MV-4-11 (cell line): ENCODE data around the gene MPPED2.
"Not testable (repeated sequence)": the region's sequence is repeated elsewhere in the genome, so short reads cannot be mapped to it uniquely, and the experiment has no call there.

Experiments used
- DNase-seq: peaks from one replicate; lab custom pipeline; 2025; lab: John Stamatoyannopoulos, UW

The MPPED2 gene

GRCh38 chr11:30579415-30580175 is 6.6 kb downstream of the MPPED2 start:
- DNase-seq = no peak

GRCh38 chr11:30578406-30578805 is 7.7 kb downstream of the MPPED2 start:
- DNase-seq = no peak

GRCh38 chr11:30573951-30574350 is 12.2 kb downstream of the MPPED2 start:
- no peak for DNase-seq

GRCh38 chr11:30568931-30569330 is 17.2 kb downstream of the MPPED2 start:
- no peak for DNase-seq

DNA sequence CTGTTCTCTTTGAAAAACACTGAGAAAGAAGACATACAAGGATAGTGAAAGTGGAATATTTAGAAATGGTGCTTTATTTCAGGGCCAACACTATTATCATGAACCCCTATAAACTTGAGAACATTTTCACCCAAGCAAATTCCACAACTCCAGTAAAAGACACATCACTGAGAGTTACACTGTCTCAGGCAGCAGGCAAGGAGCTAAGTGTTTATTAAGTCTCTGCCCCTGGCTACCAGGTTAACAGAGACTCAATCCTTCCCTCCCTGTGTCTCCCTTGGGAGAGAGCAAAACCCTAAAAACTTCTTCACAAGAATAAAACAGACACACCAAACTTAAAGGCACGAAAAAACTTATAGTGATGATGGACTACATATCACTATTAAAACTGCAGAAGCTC is 18.5 kb downstream of the MPPED2 start:
- no peak for DNase-seq

GRCh38 chr11:30567120-30567519 is 19.0 kb downstream of the MPPED2 start:
- no peak for DNase-seq

GRCh38 chr11:30566482-30566881 is 19.7 kb downstream of the MPPED2 start:
- no peak for DNase-seq

DNA sequence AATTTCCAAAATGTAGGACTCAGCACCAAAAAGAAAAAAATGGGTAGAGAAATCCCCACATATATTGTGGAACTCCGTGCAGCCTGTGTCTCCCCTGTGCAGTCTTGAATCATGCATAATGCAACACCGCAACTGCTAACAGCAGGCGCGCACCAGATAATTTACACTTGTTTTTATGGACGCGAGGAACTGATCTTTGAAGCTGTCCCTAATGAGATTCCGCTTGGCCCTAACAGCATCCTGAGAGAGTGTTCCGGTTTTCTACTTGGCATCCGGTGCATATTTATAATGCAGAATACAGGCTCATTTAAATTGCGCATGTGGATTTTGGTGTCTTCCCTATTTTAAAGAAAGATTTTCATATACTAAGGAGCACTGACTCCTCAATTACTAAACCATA is 21.1 kb downstream of the MPPED2 start:
- DNase-seq = no peak

DNA sequence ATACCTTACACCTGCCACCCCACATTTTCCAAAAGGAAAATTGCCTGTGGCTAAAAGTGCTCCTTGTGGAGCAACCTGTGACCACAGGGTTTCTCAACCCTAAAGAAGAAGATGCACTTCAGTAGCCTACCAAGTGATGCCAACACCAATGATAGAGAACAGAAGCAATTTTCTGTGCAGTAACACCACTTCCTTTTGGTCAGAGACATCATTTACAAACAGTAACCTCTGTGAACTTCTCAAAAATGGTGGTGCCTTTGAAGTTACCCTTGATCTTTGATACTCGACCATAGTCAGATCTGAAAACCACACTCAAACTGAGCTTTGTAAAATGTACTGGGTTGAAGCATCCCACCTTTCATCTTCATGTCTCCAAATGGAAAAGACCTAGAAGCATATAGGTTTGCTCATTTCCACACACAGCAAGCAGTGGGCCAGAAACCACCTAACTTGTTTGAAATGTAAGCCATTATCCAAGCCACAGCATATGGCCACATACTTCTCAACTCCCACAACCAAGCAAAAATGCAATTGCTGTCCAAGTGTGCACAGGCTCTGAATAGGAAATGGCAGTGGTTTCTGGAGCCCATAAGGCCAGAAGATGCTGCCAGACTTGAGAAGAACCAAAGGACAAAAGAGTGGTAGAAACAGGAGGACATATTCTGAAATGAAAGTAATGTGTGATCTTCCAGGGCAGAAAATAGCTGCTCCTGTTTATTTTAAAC is 24.3 kb downstream of the MPPED2 start:
- DNase-seq = no peak

GRCh38 chr11:30560206-30561106 is 25.7 kb downstream of the MPPED2 start:
- no peak for DNase-seq

DNA sequence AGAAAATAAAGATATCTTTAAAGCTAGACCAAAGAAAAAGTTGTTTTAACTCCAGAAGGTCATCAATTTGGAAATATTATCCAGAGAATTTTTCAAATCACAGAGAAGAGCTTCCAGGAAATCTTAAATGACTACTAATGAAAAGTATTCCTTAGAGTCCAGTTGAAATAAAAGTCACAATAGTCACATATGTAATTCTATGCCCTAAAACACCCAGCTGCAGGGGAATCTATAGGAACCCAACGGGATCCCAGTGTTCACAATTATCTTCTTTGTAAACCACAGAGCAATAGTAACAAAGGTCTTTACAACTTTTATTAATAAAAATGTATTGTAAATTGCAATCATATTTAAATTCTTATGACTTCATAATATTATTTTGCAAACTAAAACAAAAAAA is 27.1 kb downstream of the MPPED2 start:
- no peak for DNase-seq

DNA sequence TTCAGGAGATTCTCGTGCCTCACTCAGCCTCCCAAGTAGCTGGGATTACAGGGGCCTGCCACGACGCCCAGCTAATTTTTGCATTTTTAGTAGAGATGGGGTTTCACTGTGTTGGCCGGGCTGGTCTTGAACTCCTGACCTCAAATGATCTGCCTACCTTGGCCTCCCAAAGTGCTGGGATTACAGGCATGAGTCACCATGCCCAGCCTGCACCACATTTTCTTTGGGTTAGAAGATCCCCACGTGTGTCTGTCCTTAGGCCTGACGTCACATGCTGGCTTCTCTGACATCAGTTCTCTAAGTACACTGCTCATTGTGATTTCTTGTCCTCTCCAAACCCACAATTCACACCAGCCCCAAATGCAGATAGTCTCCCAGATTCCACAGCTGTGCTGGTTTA is 31.6 kb downstream of the MPPED2 start:
- not testable (repeated sequence) for DNase-seq

- DNase-seq = no peak
These were observed 32.5 kb downstream of the MPPED2 start for GRCh38 chr11:30553521-30554110.

DNA sequence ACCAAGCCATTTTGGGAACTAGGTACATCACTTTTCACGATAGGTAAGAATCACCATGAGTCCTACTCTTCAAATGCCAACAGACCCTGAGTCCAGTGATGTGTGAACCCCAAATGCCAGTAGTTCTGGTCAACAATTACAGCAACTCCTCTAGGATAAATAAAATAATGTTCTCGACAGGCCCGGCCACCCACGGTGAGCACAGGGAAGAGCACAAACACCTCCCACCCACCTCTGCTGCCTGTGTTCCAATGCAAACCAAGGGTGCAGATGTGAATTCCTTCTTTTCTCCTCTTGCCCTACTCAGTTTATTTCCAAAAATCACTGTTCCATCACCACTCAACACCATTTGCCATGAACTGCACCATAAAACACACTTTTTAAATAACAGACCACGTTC is 33.3 kb downstream of the MPPED2 start:
- no peak for DNase-seq

GRCh38 chr11:30550022-30550542 is 36.1 kb downstream of the MPPED2 start:
- DNase-seq = no peak

DNA sequence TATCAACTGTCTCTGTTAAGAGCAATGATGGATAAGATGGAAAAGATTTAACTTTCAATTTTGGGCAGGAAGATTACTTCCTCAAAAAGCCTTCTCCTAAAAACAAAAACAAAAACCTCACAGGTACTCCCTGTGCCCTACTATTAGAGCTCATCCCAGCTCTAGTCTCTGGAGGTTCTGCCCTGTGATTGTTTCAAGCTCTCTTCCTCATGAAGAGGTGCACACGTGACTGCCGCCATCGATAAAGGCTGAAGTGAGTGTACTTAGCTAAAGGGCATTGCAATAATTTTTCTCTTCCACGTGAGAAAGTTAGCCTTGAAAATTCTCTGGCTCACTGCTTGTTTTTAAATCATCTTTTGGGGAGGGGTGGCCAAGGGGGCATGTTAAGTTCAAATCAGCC is 36.6 kb downstream of the MPPED2 start:
- no peak for DNase-seq

DNA sequence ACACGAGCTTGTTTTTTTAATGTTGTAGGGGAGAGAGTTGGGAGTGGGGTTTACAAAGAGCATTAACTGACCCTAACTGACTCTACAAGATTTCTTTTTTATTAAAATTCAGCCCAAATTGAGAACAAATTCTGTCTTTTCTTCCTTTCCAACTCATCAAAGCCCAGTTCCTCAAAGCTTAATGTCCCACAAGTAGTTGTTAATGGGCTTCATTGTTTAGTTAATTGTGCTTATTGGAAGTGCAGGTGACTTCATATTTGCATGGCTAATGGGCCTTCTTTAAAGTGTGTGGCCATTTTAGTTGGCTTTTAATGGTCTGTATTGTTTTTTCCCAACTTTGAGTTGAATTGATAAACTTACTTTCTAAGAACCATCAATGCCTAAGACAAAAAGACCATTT is 39.8 kb downstream of the MPPED2 start:
- DNase-seq = no peak

GRCh38 chr11:30545507-30545906 is 40.6 kb downstream of the MPPED2 start:
- DNase-seq = no peak

GRCh38 chr11:30543066-30543465 is 43.1 kb downstream of the MPPED2 start:
- DNase-seq = no peak

- DNase-seq = no peak
These were observed 45.4 kb downstream of the MPPED2 start for GRCh38 chr11:30540781-30541180.

GRCh38 chr11:30538251-30538650 is 47.9 kb downstream of the MPPED2 start:
- DNase-seq = no peak

- no peak for DNase-seq
These were observed 50.3 kb downstream of the MPPED2 start for GRCh38 chr11:30535818-30536217.
